Measurements from ENCODE around the gene BPGM. TPM values are rescaled to one million over a fixed set of nuclear protein-coding genes. Genes with fewer than 3 reads are reported as not detected.

BPGM gene
- total and polyA plus RNA-seq, 9 donors: 17.2 to 36.8 (median 26.8) TPM

DNA sequence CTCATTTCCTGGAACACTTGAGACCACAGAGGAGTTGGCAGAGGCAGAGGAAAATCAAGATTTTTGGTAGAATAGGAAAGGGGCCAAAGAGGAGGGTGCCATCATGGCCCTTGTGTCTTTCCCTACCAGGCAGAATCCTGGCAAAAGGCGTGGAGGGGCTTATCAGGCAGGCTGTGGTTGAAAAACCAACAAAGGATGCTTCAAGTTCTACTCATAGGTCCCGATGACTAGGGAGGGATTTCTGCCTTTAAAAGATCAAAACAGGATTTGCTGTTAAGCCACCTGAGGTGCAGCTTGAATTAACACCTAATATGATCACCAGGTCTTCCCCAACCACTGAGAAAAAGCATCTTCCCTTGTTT, 45.7 kb downstream of the BPGM start:
- no peak for DNase-seq
- no peaks in the 10 kb centered on the region for H3K36me3 ChIP-seq (ENCODE audit: control insufficient read depth, insufficient read depth, low read length)
- H3K9me3 ChIP-seq (replicated peaks; ENCODE audit: control insufficient read depth, low read depth, low read length): no peaks in the 10 kb centered on the region
- no peaks in the 10 kb centered on the region for H3K27me3 ChIP-seq (ENCODE audit: control insufficient read depth, insufficient read depth, low read length)
- peaks cover 30% of the 10 kb centered on the region for H3K4me1 ChIP-seq (ENCODE audit: control insufficient read depth, insufficient read depth, low read length)
- H3K4me3 ChIP-seq (ENCODE audit: low read length): no peak overlapping the region
- WGBS (ENCODE audit: insufficient coverage): no CpG with 5 or more reads among the region's 2 CpGs
- peak overlapping the region; percentile 48 for H3K27ac ChIP-seq (ENCODE audit: low read length)

- 40% methylated on average over 1 of the region's 4 CpGs for WGBS (ENCODE audit: insufficient coverage)
- Histone ChIP-seq H3K27me3 (ENCODE audit: control insufficient read depth, insufficient read depth, low read length) (no peaks in the 10 kb centered on the region), H3K4me3 (ENCODE audit: low read length) (no peak overlapping the region), H3K9me3 (replicated peaks; ENCODE audit: control insufficient read depth, low read depth, low read length) (no peaks in the 10 kb centered on the region), H3K36me3 (ENCODE audit: control insufficient read depth, insufficient read depth, low read length) (no peaks in the 10 kb centered on the region), H3K27ac (ENCODE audit: low read length) (no peak overlapping the region), H3K4me1 (ENCODE audit: control insufficient read depth, insufficient read depth, low read length) (peaks cover 28% of the 10 kb centered on the region)
- peak; percentile 49 for DNase-seq
These were observed 46.6 kb downstream of the BPGM start for GRCh38 chr7:134693256-134693655.

GRCh38 chr7:134694299-134694698, 47.6 kb downstream of the BPGM start:
- WGBS (ENCODE audit: insufficient coverage): 83% methylated on average over 4 of the region's 7 CpGs
- H3K27me3 ChIP-seq (ENCODE audit: control insufficient read depth, insufficient read depth, low read length): no peaks in the 10 kb centered on the region
- no peak overlapping the region for H3K4me3 ChIP-seq (ENCODE audit: low read length)
- no peaks in the 10 kb centered on the region for H3K9me3 ChIP-seq (replicated peaks; ENCODE audit: control insufficient read depth, low read depth, low read length)
- DNase-seq: no peak
- H3K36me3 ChIP-seq (ENCODE audit: control insufficient read depth, insufficient read depth, low read length): no peaks in the 10 kb centered on the region
- no peak overlapping the region for H3K27ac ChIP-seq (ENCODE audit: low read length)
- peaks cover 28% of the 10 kb centered on the region for H3K4me1 ChIP-seq (ENCODE audit: control insufficient read depth, insufficient read depth, low read length)

GRCh38 chr7:134694767-134695166, 48.1 kb downstream of the BPGM start:
- peaks cover 28% of the 10 kb centered on the region for H3K4me1 ChIP-seq (ENCODE audit: control insufficient read depth, insufficient read depth, low read length)
- H3K27ac ChIP-seq (ENCODE audit: low read length): no peak overlapping the region
- H3K9me3 ChIP-seq (replicated peaks; ENCODE audit: control insufficient read depth, low read depth, low read length): no peaks in the 10 kb centered on the region
- no peaks in the 10 kb centered on the region for H3K36me3 ChIP-seq (ENCODE audit: control insufficient read depth, insufficient read depth, low read length)
- H3K4me3 ChIP-seq (ENCODE audit: low read length): no peak overlapping the region
- no CpG with 5 or more reads among the region's 2 CpGs for WGBS (ENCODE audit: insufficient coverage)
- no peak for DNase-seq
- no peaks in the 10 kb centered on the region for H3K27me3 ChIP-seq (ENCODE audit: control insufficient read depth, insufficient read depth, low read length)

GRCh38 chr7:134695321-134695860, 48.7 kb downstream of the BPGM start:
- Histone ChIP-seq H3K36me3 (ENCODE audit: control insufficient read depth, insufficient read depth, low read length) (no peaks in the 10 kb centered on the region), H3K4me1 (ENCODE audit: control insufficient read depth, insufficient read depth, low read length) (peaks cover 26% of the 10 kb centered on the region), H3K27me3 (ENCODE audit: control insufficient read depth, insufficient read depth, low read length) (no peaks in the 10 kb centered on the region), H3K9me3 (replicated peaks; ENCODE audit: control insufficient read depth, low read depth, low read length) (no peaks in the 10 kb centered on the region), H3K4me3 (ENCODE audit: low read length) (no peak overlapping the region), H3K27ac (ENCODE audit: low read length) (peak overlapping the region; percentile 57)
- 13% methylated on average over 4 of the region's 9 CpGs for WGBS (ENCODE audit: insufficient coverage)
- peak; percentile 62 for DNase-seq

DNA sequence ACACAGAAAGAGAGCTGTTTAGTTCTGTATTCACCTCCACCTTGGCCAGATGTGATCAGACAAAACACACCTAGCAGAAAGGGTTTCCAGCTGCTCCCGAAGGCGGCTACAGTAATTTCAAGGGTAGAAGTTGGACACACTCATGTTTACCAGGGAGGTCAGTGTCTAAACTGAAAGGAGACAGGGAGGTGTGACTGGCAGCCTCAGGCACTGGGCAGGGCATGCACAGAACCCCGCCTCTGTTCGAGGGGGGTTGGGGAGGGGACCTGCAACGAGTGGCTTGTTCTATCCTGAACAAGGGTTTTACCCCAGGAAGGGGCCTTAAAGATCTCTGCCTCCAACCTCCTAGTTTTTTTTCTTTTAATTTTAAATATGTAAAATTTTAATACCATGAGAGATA, 49.6 kb downstream of the BPGM start:
- Histone ChIP-seq H3K27ac (ENCODE audit: low read length) (no peak overlapping the region), H3K4me1 (ENCODE audit: control insufficient read depth, insufficient read depth, low read length) (peaks cover 18% of the 10 kb centered on the region), H3K4me3 (ENCODE audit: low read length) (no peak overlapping the region), H3K36me3 (ENCODE audit: control insufficient read depth, insufficient read depth, low read length) (no peaks in the 10 kb centered on the region), H3K9me3 (replicated peaks; ENCODE audit: control insufficient read depth, low read depth, low read length) (no peaks in the 10 kb centered on the region), H3K27me3 (ENCODE audit: control insufficient read depth, insufficient read depth, low read length) (no peaks in the 10 kb centered on the region)
- DNase-seq: no peak
- 81% methylated on average over 4 of the region's 5 CpGs for WGBS (ENCODE audit: insufficient coverage)

DNA sequence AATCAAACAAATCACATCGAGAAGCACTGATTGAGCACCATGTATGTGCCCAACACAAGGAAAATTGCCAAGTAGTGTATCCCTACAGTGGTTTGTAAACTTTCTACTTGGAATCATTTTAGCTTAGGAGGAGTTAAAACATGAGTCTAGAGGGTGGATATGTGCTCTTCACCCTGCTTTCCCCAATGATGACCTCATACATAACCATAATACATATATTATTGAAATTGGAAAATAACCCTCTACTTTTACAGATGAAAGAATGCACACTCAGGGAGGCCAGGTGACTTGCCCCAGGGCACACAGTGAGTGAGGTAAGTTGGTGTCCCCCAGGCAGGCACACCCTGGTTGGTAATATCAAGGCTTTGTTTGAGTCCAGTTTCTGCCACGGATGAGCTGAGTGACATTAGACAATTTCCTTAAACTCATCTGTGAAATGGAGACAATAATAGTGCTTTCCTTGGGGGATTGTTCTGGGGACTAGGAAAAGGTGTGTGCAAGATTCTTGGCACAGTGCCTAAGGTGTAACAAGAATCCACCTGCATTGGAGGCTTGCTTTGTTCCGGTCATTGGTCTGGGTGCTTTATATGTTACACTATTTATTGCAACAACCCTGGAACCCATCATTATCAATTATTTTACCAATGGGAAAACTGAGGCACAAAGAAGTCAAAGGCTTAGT, 50.7 kb downstream of the BPGM start:
- Histone ChIP-seq H3K4me3 (ENCODE audit: low read length) (no peak overlapping the region), H3K27ac (ENCODE audit: low read length) (no peak overlapping the region), H3K9me3 (replicated peaks; ENCODE audit: control insufficient read depth, low read depth, low read length) (no peaks in the 10 kb centered on the region), H3K4me1 (ENCODE audit: control insufficient read depth, insufficient read depth, low read length) (peaks cover 14% of the 10 kb centered on the region), H3K27me3 (ENCODE audit: control insufficient read depth, insufficient read depth, low read length) (no peaks in the 10 kb centered on the region), H3K36me3 (ENCODE audit: control insufficient read depth, insufficient read depth, low read length) (no peaks in the 10 kb centered on the region)
- no peak for DNase-seq
- WGBS (ENCODE audit: insufficient coverage): 90% methylated on average over 2 of the region's 3 CpGs

GRCh38 chr7:134698481-134698880, 51.8 kb downstream of the BPGM start:
- H3K27me3 ChIP-seq (ENCODE audit: control insufficient read depth, insufficient read depth, low read length): no peaks in the 10 kb centered on the region
- no CpG with 5 or more reads among the region's 1 CpG for WGBS (ENCODE audit: insufficient coverage)
- DNase-seq: no peak

GRCh38 chr7:134699021-134699818, 52.6 kb downstream of the BPGM start:
- H3K4me1 ChIP-seq (ENCODE audit: control insufficient read depth, insufficient read depth, low read length): peaks cover 16% of the 10 kb centered on the region
- no peak overlapping the region for H3K27ac ChIP-seq (ENCODE audit: low read length)
- 67% methylated on average over 5 of the region's 8 CpGs for WGBS (ENCODE audit: insufficient coverage)

More at GRCh38 chr7:134698481-134698880, 51.8 kb downstream of the BPGM start:
- Histone ChIP-seq H3K4me1 (ENCODE audit: control insufficient read depth, insufficient read depth, low read length) (peaks cover 14% of the 10 kb centered on the region), H3K4me3 (ENCODE audit: low read length) (no peak overlapping the region), H3K9me3 (replicated peaks; ENCODE audit: control insufficient read depth, low read depth, low read length) (no peaks in the 10 kb centered on the region), H3K36me3 (ENCODE audit: control insufficient read depth, insufficient read depth, low read length) (no peaks in the 10 kb centered on the region), H3K27ac (ENCODE audit: low read length) (no peak overlapping the region)

DNA sequence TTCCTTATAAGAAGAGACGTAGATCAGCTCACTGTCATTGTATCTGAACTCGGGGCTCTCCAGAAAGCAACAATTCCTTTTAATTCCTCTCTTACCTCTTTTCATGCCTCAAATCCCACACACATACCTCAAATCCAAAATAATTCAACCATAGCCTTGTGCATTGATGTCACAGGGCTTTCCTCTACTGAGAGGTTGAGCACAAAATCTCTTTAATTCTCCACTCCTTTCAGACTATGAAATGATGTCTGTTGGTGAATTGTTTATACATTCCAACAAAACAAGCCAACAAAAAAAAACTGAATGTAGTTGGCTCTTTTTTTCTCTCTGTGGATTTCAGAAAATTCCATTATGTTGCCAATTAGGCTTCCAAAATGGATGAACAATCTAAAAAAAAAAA, 53.2 kb downstream of the BPGM start:
- DNase-seq: peak; percentile 63
- WGBS (ENCODE audit: insufficient coverage): 60% methylated on average over 1 of the region's 2 CpGs
- H3K4me1 ChIP-seq (ENCODE audit: control insufficient read depth, insufficient read depth, low read length): peaks cover 17% of the 10 kb centered on the region
- no peaks in the 10 kb centered on the region for H3K27me3 ChIP-seq (ENCODE audit: control insufficient read depth, insufficient read depth, low read length)
- H3K27ac ChIP-seq (ENCODE audit: low read length): no peak overlapping the region
- no peaks in the 10 kb centered on the region for H3K9me3 ChIP-seq (replicated peaks; ENCODE audit: control insufficient read depth, low read depth, low read length)
- H3K36me3 ChIP-seq (ENCODE audit: control insufficient read depth, insufficient read depth, low read length): no peaks in the 10 kb centered on the region
- no peak overlapping the region for H3K4me3 ChIP-seq (ENCODE audit: low read length)

More at GRCh38 chr7:134699021-134699818, 52.6 kb downstream of the BPGM start:
- Histone ChIP-seq H3K4me3 (ENCODE audit: low read length) (no peak overlapping the region), H3K27me3 (ENCODE audit: control insufficient read depth, insufficient read depth, low read length) (no peaks in the 10 kb centered on the region), H3K9me3 (replicated peaks; ENCODE audit: control insufficient read depth, low read depth, low read length) (no peaks in the 10 kb centered on the region), H3K36me3 (ENCODE audit: control insufficient read depth, insufficient read depth, low read length) (no peaks in the 10 kb centered on the region)
- DNase-seq: no peak
